HG03354 (cell line): Measurements from ENCODE around the gene KRTAP9-8.
"Not testable (repeated sequence)": the region's sequence is repeated elsewhere in the genome, so short reads cannot be mapped to it uniquely, and the experiment has no call there.

Source experiments
- ATAC-seq: cut with Tn5 transposase; IDR thresholded peaks from one replicate; pipeline ENCODE4 v1.9.1; 2021; ENCODE audit warnings: mild to moderate bottlenecking; ENCODE audit not compliant: unreplicated experiment, poor library complexity, severe bottlenecking

Gene KRTAP9-8

GRCh38 chr17:41254861-41255260 lies 17.1 kb downstream of the KRTAP9-8 start:
- ATAC-seq = no peak

DNA sequence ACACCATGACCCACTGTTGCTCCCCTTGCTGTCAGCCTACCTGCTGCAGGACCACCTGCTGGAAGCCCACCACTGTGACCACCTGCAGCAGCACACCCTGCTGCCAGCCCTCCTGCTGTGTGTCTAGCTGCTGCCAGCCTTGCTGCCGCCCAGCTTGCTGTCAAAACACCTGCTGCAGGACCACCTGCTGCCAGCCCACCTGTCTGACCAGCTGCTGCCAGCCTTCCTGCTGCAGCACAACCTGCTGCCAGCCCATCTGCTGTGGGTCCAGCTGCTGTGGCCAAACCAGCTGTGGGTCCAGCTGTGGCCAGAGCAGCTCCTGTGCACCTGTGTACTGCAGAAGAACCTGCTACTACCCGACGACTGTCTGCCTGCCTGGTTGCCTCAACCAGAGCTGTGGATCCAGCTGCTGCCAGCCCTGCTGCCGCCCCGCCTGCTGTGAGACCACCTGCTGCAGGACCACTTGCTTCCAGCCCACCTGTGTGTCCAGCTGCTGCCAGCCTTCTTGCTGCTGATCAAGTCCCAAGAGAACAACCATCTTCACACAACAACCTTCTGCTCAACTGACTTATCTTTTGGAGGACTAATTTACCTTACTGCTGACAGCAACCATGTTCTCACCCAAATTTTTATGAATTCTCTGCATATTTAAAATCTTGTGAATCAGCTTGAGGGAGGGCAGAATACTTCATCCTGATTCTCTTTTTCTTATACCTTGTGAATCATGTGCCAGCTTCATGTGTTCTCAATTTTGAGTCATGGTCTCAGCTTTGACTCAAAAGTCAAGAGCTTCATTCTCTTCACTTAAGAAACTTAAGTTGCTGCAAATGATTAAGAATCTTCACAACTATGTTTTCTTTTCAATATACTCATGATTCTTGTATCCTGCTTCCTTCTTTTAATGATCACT lies 17.8 kb downstream of the KRTAP9-8 start, which contains the start of gene KRTAP9-9:
Gene KRTAP9-9, plus strand, starts transcription at position 4 of the 910 bp plus-strand sequence.
- not testable (repeated sequence) for ATAC-seq

GRCh38 chr17:41256291-41256685 lies 18.5 kb downstream of the KRTAP9-8 start:
- no peak for ATAC-seq

- ATAC-seq = no peak
These were observed 20.6 kb downstream of the KRTAP9-8 start for GRCh38 chr17:41258406-41258805.

- no peak for ATAC-seq
These were observed 25.4 kb downstream of the KRTAP9-8 start for GRCh38 chr17:41263212-41263611.

- ATAC-seq = no peak
These were observed 26.8 kb downstream of the KRTAP9-8 start for GRCh38 chr17:41264599-41264998.

- ATAC-seq = no peak
These were observed 27.3 kb downstream of the KRTAP9-8 start, which contains the start of gene KRTAP9-6 for GRCh38 chr17:41265078-41265477. TSS of gene KRTAP9-6 (plus strand) at chr17:41265378. CDS start at chr17:41265378, 0 bp downstream.

GRCh38 chr17:41267711-41268110 lies 29.9 kb downstream of the KRTAP9-8 start:
- ATAC-seq = no peak

DNA sequence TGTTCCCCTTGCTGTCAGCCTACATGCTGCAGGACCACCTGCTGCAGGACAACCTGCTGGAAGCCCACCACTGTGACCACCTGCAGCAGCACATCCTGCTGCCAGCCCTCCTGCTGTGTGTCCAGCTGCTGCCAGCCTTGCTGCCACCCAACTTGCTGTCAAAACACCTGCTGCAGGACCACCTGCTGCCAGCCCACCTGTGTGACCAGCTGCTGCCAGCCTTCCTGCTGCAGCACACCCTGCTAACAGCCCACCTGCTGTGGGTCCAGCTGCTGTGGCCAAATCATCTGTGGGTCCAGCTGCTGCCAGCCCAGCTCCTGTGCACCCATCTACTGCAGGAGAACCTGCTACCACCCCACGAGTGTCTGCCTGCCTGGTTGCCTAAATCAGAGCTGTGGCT lies 33.5 kb downstream of the KRTAP9-8 start:
- not testable (repeated sequence) for ATAC-seq

DNA sequence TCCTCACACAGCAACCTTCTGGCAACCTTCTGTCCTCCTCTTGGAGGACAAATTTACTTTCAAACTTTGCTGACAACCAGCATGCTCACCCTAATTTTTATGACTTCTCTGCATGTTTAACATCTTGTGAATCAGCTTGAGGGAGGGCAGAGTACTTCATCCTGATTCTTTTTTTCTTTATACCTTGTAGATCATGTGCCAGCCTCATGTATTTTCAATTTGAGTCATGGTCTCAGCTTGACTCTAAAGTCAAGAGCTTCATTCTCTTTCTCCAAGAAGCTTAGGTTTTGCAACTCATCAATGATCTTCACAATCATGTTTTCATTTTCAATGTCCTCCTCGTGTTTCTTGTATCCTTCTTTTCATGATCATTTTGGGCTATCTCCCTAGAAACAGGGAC lies 34.1 kb downstream of the KRTAP9-8 start:
- no peak for ATAC-seq

- not testable (repeated sequence) for ATAC-seq
These were observed 37.9 kb downstream of the KRTAP9-8 start, which contains the start of gene KRTAP9-7 for GRCh38 chr17:41275648-41276190. TSS of gene KRTAP9-7 (plus strand) at chr17:41275698. CDS start at chr17:41275698, 0 bp downstream.

DNA sequence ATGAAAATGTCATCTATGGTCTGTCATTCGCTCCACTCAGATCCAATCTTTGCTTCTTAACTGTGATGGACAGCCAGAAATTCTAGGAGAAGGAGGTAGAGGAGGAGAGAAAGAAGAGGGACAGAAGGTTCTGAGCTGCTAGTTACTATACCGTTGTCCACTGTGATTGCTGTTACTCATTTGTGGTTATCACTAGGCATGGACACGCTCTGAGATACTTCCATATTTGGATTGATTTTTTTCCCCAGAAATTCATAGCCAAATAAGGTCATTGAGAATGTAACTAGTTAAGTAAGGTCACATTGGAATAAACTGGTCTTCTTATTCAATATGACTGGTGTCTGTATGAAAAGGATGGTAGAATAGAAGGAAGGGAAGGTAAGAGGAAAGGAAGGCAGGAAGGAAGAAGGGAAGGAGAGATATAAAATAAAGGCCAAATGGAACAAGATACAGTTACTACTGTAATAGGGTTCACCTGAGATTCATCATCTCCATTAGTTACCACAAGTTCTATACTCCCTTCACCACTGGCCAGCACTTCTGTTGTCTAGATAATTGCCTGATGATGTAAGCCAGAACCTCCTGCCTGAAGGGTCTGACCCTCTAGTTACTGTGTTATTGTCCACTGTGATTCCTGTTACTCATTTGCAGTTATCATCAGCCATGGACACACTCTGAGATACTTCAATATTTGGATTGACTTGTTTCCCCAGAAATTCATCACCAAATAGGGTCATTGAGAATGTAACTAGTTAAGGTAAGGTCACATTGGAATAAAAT lies 40.6 kb downstream of the KRTAP9-8 start:
- ATAC-seq = no peak

DNA sequence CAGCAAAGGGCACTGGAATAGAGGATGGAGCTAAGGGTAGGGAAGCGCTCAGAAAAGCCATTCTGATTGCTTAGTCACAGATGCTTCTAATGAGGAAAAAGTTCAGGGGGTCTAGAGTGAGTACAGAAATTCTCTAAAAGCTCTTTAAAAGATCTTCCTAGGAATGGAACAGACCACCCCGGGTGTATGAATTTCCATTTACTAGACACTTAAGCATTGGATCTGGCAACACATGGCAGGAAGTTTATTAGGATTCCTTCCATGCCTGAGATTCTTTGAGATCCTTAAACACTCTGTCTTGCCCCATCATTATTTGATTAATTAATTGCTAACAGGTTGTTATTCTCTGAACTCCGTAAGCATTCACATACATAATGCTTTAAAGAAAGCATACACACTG lies 46.2 kb downstream of the KRTAP9-8 start:
- no peak for ATAC-seq

DNA sequence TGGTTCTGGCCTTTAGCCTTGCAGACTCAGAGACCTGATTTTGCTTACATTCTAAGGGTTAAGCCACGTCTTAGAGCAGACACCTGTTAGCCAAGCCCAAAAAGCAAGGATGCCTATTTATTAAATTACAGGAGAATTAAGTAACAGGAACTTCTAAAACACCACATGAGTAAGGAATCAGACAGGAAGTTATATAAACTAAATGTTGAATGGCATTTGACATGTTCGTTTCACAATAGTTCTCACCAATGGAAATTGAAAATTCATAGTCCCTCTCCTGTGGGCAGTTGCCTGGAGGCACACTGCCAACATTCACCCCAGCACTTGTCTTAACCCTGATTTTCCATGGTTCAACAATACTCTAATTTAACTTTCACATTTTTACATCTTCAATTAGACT lies 46.7 kb downstream of the KRTAP9-8 start:
- ATAC-seq = no peak

- no peak for ATAC-seq
These were observed 49.3 kb downstream of the KRTAP9-8 start for GRCh38 chr17:41287050-41287449.
